ENCODE data around the gene GTF2A1.

Gene GTF2A1

GRCh38 chr14:81220580-81220829, 254 bp downstream of the GTF2A1 start:
- peak overlapping the region; percentile 89 for H3K4me3 ChIP-seq (ENCODE audit: low read depth, low read length)
- TF ChIP-seq, protein P1, sequence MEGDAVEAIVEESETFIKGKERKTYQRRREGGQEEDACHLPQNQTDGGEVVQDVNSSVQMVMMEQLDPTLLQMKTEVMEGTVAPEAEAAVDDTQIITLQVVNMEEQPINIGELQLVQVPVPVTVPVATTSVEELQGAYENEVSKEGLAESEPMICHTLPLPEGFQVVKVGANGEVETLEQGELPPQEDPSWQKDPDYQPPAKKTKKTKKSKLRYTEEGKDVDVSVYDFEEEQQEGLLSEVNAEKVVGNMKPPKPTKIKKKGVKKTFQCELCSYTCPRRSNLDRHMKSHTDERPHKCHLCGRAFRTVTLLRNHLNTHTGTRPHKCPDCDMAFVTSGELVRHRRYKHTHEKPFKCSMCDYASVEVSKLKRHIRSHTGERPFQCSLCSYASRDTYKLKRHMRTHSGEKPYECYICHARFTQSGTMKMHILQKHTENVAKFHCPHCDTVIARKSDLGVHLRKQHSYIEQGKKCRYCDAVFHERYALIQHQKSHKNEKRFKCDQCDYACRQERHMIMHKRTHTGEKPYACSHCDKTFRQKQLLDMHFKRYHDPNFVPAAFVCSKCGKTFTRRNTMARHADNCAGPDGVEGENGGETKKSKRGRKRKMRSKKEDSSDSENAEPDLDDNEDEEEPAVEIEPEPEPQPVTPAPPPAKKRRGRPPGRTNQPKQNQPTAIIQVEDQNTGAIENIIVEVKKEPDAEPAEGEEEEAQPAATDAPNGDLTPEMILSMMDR (IDR thresholded peaks at IDR 0.05; ENCODE audit: insufficient read depth, low read depth, low read length, missing control alignments), result no peak
- no peak for DNase-seq (ENCODE audit: low read depth)

- peak overlapping the region; percentile 89 for H3K4me3 ChIP-seq (ENCODE audit: low read depth, low read length)
- TF ChIP-seq, protein P1 (IDR thresholded peaks at IDR 0.05; ENCODE audit: insufficient read depth, low read depth, low read length, missing control alignments), result no peak
- DNase-seq (ENCODE audit: low read depth), result peak; percentile 63
Observed at GRCh38 chr14:81219759-81220579, 790 bp downstream of the GTF2A1 start.

- peak; percentile 97 for DNase-seq (ENCODE audit: low read depth)
- peak overlapping the region; percentile 54 for H3K4me3 ChIP-seq (ENCODE audit: low read depth, low read length)
- TF ChIP-seq, protein P1 (IDR thresholded peaks at IDR 0.05; ENCODE audit: insufficient read depth, low read depth, low read length, missing control alignments), result no peak
Observed at GRCh38 chr14:81219210-81219758, 1.5 kb downstream of the GTF2A1 start.

DNA sequence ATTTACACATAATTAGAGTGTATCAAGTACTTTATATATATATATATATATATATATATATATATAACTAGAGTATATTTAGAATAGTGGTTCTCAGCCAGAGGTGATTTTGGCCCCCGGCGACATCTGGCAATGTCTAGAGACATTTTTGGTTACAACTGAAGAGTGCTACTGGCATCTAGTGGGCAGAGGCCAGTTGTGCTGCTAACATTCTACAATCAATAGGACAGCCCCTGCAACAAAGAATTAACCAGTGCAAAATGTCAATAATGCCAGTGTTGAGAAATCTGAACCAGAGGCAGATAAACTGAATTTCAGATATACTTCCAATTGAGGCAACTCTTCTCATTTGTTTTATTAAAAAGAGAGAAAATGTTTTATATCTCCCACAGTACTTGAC, 8.9 kb downstream of the GTF2A1 start:
- peak; percentile 54 for DNase-seq (ENCODE audit: low read depth)
- TF ChIP-seq, protein P1 (IDR thresholded peaks at IDR 0.05; ENCODE audit: insufficient read depth, low read depth, low read length, missing control alignments), result peak; percentile 44
- no peak overlapping the region for H3K4me3 ChIP-seq (ENCODE audit: low read depth, low read length)

- TF ChIP-seq, protein P1 (IDR thresholded peaks at IDR 0.05; ENCODE audit: insufficient read depth, low read depth, low read length, missing control alignments), result no peak
- DNase-seq (ENCODE audit: low read depth), result peak; percentile 56
- H3K4me3 ChIP-seq (ENCODE audit: low read depth, low read length), result no peak overlapping the region
Observed at GRCh38 chr14:81209167-81209836, 11.5 kb downstream of the GTF2A1 start.

DNA sequence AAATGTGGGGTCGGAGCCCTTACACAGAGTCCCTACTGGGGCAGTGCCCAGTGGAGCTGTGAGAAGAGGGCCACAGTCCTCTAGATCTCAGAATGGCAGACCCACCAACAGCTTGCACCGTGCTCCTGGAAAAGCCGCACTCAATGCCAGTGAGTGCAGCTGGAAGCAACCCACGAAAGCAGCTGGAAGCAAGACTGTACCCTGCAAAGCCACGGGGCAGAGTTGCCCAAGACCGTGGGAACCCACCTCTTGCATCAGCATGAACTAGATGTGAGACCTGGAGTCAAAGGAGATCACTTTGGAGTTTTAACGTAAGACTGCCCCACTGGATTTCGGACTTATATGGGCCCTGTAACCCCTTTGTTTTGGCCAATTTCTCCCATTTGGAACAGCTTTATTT, 12.3 kb downstream of the GTF2A1 start:
- DNase-seq (ENCODE audit: low read depth), result no peak
- H3K4me3 ChIP-seq (ENCODE audit: low read depth, low read length), result no peak overlapping the region
- TF ChIP-seq, protein P1 (IDR thresholded peaks at IDR 0.05; ENCODE audit: insufficient read depth, low read depth, low read length, missing control alignments), result no peak

Measured in GM12865 (cell line).